HepG2 (cell line): ENCODE data around the gene MEGF11. TPM values are rescaled to one million over a fixed set of nuclear protein-coding genes. Genes with fewer than 3 reads are reported as not detected.

Experiments used
- GABPB1 ChIP-seq: IDR thresholded peaks from 2 replicates; pipeline ENCODE4 v1.6.1; 2016; ENCODE audit warnings: mild to moderate bottlenecking, missing genetic modification reagents, moderate library complexity, missing compliant biosample characterization
- RFXANK ChIP-seq: IDR thresholded peaks from 2 replicates; pipeline ENCODE4 v1.6.1; 2016
- SAP130 ChIP-seq: IDR thresholded peaks from 2 replicates; pipeline ENCODE4 v1.6.1; 2016; ENCODE audit warnings: low read depth
- STAT5B ChIP-seq: sonication (generic); formaldehyde crosslinking; IDR thresholded peaks from 2 replicates; pipeline ENCODE4 v1.4.0; 2020; ENCODE audit warnings: missing genetic modification reagents
- ZFP1 ChIP-seq: IDR thresholded peaks from 2 replicates; pipeline ENCODE4 v1.6.1; 2016
- ZNF101 ChIP-seq: sonication (generic); formaldehyde crosslinking; IDR thresholded peaks from 2 replicates; pipeline ENCODE4 v1.4.0; 2020; ENCODE audit warnings: mild to moderate bottlenecking, low read depth, missing genetic modification reagents, borderline replicate concordance
- ZNF121 ChIP-seq: sonication (generic); formaldehyde crosslinking; IDR thresholded peaks from 2 replicates; pipeline ENCODE4 v1.5.0; 2020; ENCODE audit warnings: mild to moderate bottlenecking, missing genetic modification reagents
- ZNF180 ChIP-seq: sonication (generic); formaldehyde crosslinking; IDR thresholded peaks from 2 replicates; pipeline ENCODE4 v1.4.0; 2020; ENCODE audit warnings: low read depth, missing genetic modification reagents, borderline replicate concordance
- ZNF205 ChIP-seq: IDR thresholded peaks from 2 replicates; pipeline ENCODE4 v1.6.1; 2018; ENCODE audit warnings: missing biosample characterization, missing genetic modification reagents
- ZNF232 ChIP-seq: sonication (generic); formaldehyde crosslinking; IDR thresholded peaks from 2 replicates; pipeline ENCODE4 v1.4.0; 2020; ENCODE audit warnings: missing genetic modification reagents, borderline replicate concordance
- ZNF263 ChIP-seq: sonication (generic); formaldehyde crosslinking; IDR thresholded peaks from 2 replicates; pipeline ENCODE4 v1.4.0; 2020; ENCODE audit warnings: missing genetic modification reagents
- ZNF451 ChIP-seq: sonication (generic); formaldehyde crosslinking; IDR thresholded peaks from 2 replicates; pipeline ENCODE4 v1.5.0; 2020; ENCODE audit warnings: mild to moderate bottlenecking, missing genetic modification reagents
- ZNF562 ChIP-seq: sonication (generic); formaldehyde crosslinking; IDR thresholded peaks from 2 replicates; pipeline ENCODE4 v1.8.0; 2022; ENCODE audit warnings: missing genetic modification reagents, borderline replicate concordance
- polyA plus RNA-seq, 8 experiments: library from polyadenylated mRNA; depleted of rRNA in 3 of 8; stranded (reverse) in 7 of 8; unstranded in 1 of 8; fragments of >200 nt; fragmentation: Illumina TruSeq in 4 of 8; extraction: Trizol in 4 of 8; gene quantifications; 2 replicates each; pipeline versions ENCODE4 v1.2.1 to v1.2.3, GENCODE V29; 2011 to 2016; ENCODE audit warnings: low read depth in 4 of 8, missing spikeins in 1 of 8, mixed read lengths in 1 of 8; ENCODE audit not compliant: insufficient read depth in 1 of 8
- total RNA-seq, 5 experiments: library from RNA; depleted of rRNA; stranded (reverse); fragments of >200 nt; fragmentation: Illumina TruSeq; extraction: Trizol; gene quantifications; 2 replicates each; pipeline ENCODE4 v1.2.3, GENCODE V29; 2016; ENCODE audit warnings: low read depth in 1 of 5
- TF ChIP-seq, protein P1 (sequence below): sonication (generic); formaldehyde crosslinking; IDR thresholded peaks from 2 replicates; pipeline ENCODE4 v1.5.1; 2020; ENCODE audit warnings: missing genetic modification reagents, mild to moderate bottlenecking, borderline replicate concordance
- TF ChIP-seq, protein P2 (sequence below): sonication (generic); formaldehyde crosslinking; IDR thresholded peaks from 2 replicates; pipeline ENCODE4 v1.8.0; 2022; ENCODE audit warnings: missing genetic modification reagents, mild to moderate bottlenecking, inconsistent platforms, borderline replicate concordance
- TF ChIP-seq, protein P3 (sequence below): sonication (generic); formaldehyde crosslinking; IDR thresholded peaks from 2 replicates; pipeline ENCODE4 v1.4.0; 2020; ENCODE audit warnings: missing genetic modification reagents, borderline replicate concordance
- TF ChIP-seq, protein P4 (sequence below): sonication (generic); formaldehyde crosslinking; IDR thresholded peaks from 2 replicates; pipeline ENCODE4 v1.4.0; 2020; ENCODE audit warnings: missing genetic modification reagents
- TF ChIP-seq, protein P5 (sequence below): sonication (generic); formaldehyde crosslinking; IDR thresholded peaks from 2 replicates; pipeline ENCODE4 v1.5.0; 2020; ENCODE audit warnings: mild to moderate bottlenecking, missing genetic modification reagents, borderline replicate concordance

Gene MEGF11
- total and polyA plus RNA-seq, 2 of the 13 experiments (the other 11 are each of a cell fraction or from before 2014, with no cell fraction given), result not detected

DNA sequence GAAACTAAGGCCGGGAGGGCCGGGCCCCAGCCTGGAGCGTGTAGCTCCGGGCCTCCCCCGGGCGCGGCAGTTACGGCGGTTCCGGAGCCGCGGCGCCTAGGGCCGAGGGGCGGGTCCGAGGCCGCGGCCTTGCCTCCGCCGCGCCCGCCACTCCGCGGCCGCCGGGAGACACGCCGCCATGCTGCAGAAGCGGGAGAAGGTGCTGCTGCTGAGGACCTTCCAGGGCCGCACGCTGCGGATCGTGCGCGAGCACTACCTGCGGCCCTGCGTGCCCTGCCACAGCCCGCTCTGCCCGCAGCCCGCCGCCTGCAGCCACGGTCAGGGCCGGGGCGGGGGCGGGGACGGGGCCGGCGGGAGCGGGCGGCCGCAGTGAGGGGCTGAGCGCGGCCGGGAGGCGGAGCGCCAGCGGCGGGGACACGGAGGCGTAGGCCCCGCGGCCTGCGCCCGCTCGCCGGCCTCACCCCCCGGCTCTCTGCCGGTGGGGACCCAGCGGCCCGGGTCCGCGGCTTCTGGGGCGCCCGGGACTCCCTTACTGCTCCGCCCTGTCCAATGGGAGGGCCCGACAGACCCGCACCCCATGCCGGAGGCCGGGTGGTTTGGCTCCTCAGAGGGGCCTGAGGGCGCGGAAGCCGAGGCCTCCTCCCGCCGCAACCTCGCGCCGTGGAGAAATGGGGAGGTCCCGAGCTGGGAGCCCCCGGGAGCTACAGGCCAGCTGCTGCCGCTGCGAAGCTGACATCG lies 40.0 kb upstream of the MEGF11 start, which contains the start of gene DIS3L (continued):
- TF ChIP-seq ZNF232 (CRISPR knock-in tag), result no peak
- no peak for TF ChIP-seq STAT5B (CRISPR knock-in tag)
- TF ChIP-seq ZNF180 (CRISPR knock-in tag), result no peak
- TF ChIP-seq ZNF101 (CRISPR knock-in tag), result no peak
- TF ChIP-seq, protein P1, sequence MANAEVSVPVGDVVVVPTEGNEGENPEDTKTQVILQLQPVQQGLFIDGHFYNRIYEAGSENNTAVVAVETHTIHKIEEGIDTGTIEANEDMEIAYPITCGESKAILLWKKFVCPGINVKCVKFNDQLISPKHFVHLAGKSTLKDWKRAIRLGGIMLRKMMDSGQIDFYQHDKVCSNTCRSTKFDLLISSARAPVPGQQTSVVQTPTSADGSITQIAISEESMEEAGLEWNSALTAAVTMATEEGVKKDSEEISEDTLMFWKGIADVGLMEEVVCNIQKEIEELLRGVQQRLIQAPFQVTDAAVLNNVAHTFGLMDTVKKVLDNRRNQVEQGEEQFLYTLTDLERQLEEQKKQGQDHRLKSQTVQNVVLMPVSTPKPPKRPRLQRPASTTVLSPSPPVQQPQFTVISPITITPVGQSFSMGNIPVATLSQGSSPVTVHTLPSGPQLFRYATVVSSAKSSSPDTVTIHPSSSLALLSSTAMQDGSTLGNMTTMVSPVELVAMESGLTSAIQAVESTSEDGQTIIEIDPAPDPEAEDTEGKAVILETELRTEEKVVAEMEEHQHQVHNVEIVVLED (CRISPR knock-in tag), result no peak
- no peak; the same call in 1 of the 2 replicates for TF ChIP-seq SAP130 (CRISPR knock-in tag)
- TF ChIP-seq ZNF121 (CRISPR knock-in tag), result no peak; the same call in 1 of the 2 replicates
- peak; percentile 13 for TF ChIP-seq GABPB1 (CRISPR knock-in tag)
- TF ChIP-seq, protein P2, sequence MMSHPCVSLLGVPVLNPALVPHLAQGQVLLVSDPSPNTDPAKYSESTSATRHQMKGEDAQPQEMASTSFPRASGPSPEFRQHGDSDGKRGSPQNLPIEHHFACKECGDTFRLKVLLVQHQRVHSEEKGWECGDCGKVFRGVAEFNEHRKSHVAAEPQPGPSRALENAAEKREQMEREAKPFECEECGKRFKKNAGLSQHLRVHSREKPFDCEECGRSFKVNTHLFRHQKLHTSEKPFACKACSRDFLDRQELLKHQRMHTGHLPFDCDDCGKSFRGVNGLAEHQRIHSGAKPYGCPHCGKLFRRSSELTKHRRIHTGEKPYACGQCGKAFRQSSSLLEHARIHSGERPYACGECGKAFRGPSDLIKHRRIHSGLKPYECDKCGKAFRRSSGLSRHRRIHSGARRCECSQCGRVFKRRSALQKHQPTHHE, result 0 out of 2 replicates have a peak, but pooled peaks have one; percentile 23
- no peak for TF ChIP-seq ZNF205
- no peak for TF ChIP-seq RFXANK (CRISPR knock-in tag)
- TF ChIP-seq ZNF263 (CRISPR knock-in tag), result peak; percentile 34; the same call in 1 of the 2 replicates
- TF ChIP-seq, protein P3, sequence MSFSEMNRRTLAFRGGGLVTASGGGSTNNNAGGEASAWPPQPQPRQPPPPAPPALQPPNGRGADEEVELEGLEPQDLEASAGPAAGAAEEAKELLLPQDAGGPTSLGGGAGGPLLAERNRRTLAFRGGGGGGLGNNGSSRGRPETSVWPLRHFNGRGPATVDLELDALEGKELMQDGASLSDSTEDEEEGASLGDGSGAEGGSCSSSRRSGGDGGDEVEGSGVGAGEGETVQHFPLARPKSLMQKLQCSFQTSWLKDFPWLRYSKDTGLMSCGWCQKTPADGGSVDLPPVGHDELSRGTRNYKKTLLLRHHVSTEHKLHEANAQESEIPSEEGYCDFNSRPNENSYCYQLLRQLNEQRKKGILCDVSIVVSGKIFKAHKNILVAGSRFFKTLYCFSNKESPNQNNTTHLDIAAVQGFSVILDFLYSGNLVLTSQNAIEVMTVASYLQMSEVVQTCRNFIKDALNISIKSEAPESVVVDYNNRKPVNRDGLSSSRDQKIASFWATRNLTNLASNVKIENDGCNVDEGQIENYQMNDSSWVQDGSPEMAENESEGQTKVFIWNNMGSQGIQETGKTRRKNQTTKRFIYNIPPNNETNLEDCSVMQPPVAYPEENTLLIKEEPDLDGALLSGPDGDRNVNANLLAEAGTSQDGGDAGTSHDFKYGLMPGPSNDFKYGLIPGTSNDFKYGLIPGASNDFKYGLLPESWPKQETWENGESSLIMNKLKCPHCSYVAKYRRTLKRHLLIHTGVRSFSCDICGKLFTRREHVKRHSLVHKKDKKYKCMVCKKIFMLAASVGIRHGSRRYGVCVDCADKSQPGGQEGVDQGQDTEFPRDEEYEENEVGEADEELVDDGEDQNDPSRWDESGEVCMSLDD (CRISPR knock-in tag), result peak; percentile 47; the same call in 1 of the 2 replicates
- TF ChIP-seq, protein P4, sequence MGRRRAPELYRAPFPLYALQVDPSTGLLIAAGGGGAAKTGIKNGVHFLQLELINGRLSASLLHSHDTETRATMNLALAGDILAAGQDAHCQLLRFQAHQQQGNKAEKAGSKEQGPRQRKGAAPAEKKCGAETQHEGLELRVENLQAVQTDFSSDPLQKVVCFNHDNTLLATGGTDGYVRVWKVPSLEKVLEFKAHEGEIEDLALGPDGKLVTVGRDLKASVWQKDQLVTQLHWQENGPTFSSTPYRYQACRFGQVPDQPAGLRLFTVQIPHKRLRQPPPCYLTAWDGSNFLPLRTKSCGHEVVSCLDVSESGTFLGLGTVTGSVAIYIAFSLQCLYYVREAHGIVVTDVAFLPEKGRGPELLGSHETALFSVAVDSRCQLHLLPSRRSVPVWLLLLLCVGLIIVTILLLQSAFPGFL (CRISPR knock-in tag), result no peak
- TF ChIP-seq, protein P5, sequence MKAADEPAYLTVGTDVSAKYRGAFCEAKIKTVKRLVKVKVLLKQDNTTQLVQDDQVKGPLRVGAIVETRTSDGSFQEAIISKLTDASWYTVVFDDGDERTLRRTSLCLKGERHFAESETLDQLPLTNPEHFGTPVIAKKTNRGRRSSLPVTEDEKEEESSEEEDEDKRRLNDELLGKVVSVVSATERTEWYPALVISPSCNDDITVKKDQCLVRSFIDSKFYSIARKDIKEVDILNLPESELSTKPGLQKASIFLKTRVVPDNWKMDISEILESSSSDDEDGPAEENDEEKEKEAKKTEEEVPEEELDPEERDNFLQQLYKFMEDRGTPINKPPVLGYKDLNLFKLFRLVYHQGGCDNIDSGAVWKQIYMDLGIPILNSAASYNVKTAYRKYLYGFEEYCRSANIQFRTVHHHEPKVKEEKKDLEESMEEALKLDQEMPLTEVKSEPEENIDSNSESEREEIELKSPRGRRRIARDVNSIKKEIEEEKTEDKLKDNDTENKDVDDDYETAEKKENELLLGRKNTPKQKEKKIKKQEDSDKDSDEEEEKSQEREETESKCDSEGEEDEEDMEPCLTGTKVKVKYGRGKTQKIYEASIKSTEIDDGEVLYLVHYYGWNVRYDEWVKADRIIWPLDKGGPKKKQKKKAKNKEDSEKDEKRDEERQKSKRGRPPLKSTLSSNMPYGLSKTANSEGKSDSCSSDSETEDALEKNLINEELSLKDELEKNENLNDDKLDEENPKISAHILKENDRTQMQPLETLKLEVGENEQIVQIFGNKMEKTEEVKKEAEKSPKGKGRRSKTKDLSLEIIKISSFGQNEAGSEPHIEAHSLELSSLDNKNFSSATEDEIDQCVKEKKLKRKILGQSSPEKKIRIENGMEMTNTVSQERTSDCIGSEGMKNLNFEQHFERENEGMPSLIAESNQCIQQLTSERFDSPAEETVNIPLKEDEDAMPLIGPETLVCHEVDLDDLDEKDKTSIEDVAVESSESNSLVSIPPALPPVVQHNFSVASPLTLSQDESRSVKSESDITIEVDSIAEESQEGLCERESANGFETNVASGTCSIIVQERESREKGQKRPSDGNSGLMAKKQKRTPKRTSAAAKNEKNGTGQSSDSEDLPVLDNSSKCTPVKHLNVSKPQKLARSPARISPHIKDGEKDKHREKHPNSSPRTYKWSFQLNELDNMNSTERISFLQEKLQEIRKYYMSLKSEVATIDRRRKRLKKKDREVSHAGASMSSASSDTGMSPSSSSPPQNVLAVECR (CRISPR knock-in tag), result peak; percentile 31; the same call in 1 of the 2 replicates
- peak; percentile 73; the same call in 1 of the 2 replicates for TF ChIP-seq ZNF451 (CRISPR knock-in tag)
- no peak for TF ChIP-seq ZNF562 (CRISPR knock-in tag)
- TF ChIP-seq ZFP1 (CRISPR knock-in tag), result no peak
